K562 (cell line): Measurements from ENCODE around the gene UBE2E3. TPM values are rescaled to one million over a fixed set of nuclear protein-coding genes. Genes with fewer than 3 reads are reported as not detected.

Experiments
- CHCHD3 ChIP-seq: fragments of 250-450 bp; sonication (Bioruptor Pico); IDR thresholded peaks from 2 replicates; pipeline ENCODE4 v2.1.2; 2022; ENCODE audit warnings: mild to moderate bottlenecking
- ELK1 ChIP-seq: sonication (generic); formaldehyde crosslinking; IDR thresholded peaks from 2 replicates; pipeline ENCODE4 v1.8.1; 2022; ENCODE audit warnings: missing genetic modification reagents
- GMEB1 ChIP-seq: fragments of 250-450 bp; sonication (Bioruptor Pico); IDR thresholded peaks from 2 replicates; pipeline ENCODE4 v1.4.0; 2020; ENCODE audit warnings: mild to moderate bottlenecking
- HNRNPL ChIP-seq: fragments of 200-400 bp; formaldehyde crosslinking; IDR thresholded peaks from 2 replicates; pipeline ENCODE4 v1.6.1; 2017; ENCODE audit warnings: low read depth, mild to moderate bottlenecking, low read length
- L3MBTL2 ChIP-seq: fragments of 450-650 bp; IDR thresholded peaks from 2 replicates; pipeline ENCODE4 v1.6.1; 2016; ENCODE audit warnings: mild to moderate bottlenecking, moderate library complexity
- MAFF ChIP-seq: IDR thresholded peaks from 2 replicates; pipeline ENCODE4 v1.6.1; 2012; ENCODE audit warnings: low read length, improper control_type of control experiment
- NCOA6 ChIP-seq: fragments of 450-650 bp; IDR thresholded peaks from 2 replicates; pipeline ENCODE4 v1.6.1; 2017; ENCODE audit warnings: mild to moderate bottlenecking
- NR0B1 ChIP-seq: fragments of 450-650 bp; IDR thresholded peaks from one replicate; pipeline ENCODE4 v1.6.1; 2018; ENCODE audit warnings: mild to moderate bottlenecking, moderate library complexity; ENCODE audit not compliant: partially characterized antibody
- PHB ChIP-seq: fragments of 250-450 bp; sonication (Bioruptor Pico); IDR thresholded peaks from 2 replicates; pipeline ENCODE4 v1.5.0; 2021
- POLR2G ChIP-seq: fragments of 200-400 bp; formaldehyde crosslinking; IDR thresholded peaks from 2 replicates; pipeline ENCODE4 v1.6.1; 2017; ENCODE audit warnings: low read depth, mild to moderate bottlenecking, antibody characterized with exemption, low read length, moderate library complexity
- SRSF7 ChIP-seq: fragments of 200-400 bp; formaldehyde crosslinking; optimal IDR thresholded peaks from 2 replicates; pipeline ENCODE3; 2017; ENCODE audit warnings: mild to moderate bottlenecking, low read depth, low read length
- ZBTB9 ChIP-seq: fragments of 450-650 bp; formaldehyde crosslinking; IDR thresholded peaks from 2 replicates; pipeline ENCODE4 v1.4.0; 2020; ENCODE audit warnings: mild to moderate bottlenecking, moderate library complexity
- ZMIZ1 ChIP-seq, 2 experiments: fragments of 150-350 bp in 1 of 2; IDR thresholded peaks; 2 replicates each; pipeline ENCODE4 v1.6.1; 2012 to 2016; ENCODE audit warnings: low read depth in 2 of 2, low read length in 2 of 2, mild to moderate bottlenecking in 1 of 2, moderate library complexity in 1 of 2
- ZNF263 ChIP-seq: sonication (generic); formaldehyde crosslinking; IDR thresholded peaks from 2 replicates; pipeline ENCODE4 v1.8.0; 2022; ENCODE audit warnings: mild to moderate bottlenecking, missing genetic modification reagents, borderline replicate concordance
- polyA plus RNA-seq, 8 experiments: library from polyadenylated mRNA; depleted of rRNA in 4 of 8; stranded (reverse) in 5 of 8; unstranded in 3 of 8; fragments of >200 nt; fragmentation: Nextera tagmentation in 2 of 8; fragmentation: Illumina TruSeq in 1 of 8; extraction: Ambion mirVana in 2 of 8; extraction: Trizol in 1 of 8; gene quantifications; 2 replicates each; pipeline versions ENCODE4 v1.2.1 to v1.2.3, GENCODE V29; 2011 to 2014; ENCODE audit warnings: inconsistent platforms in 1 of 8, missing spikeins in 1 of 8
- total RNA-seq, 7 experiments: library from RNA; depleted of rRNA in 6 of 7; stranded (reverse); fragments of >200 nt in 6 of 7; fragmentation: Illumina TruSeq in 2 of 7; extraction: Trizol in 2 of 7; gene quantifications; 2 replicates each; pipeline versions ENCODE4 v1.2.1 to v1.2.3, GENCODE V29; 2011 to 2021; ENCODE audit warnings: low replicate concordance in 1 of 7

UBE2E3 gene
- total and polyA plus RNA-seq, 9 of the 15 experiments (the other 6 are each of a cell fraction or from before 2014, with no cell fraction given) = 58.2 to 173 (median 78.0) TPM

GRCh38 chr2:180980106-180980942 is at the start of gene UBE2E3 (continued):
- TF ChIP-seq ZMIZ1 (IDR thresholded peaks at IDR 0.05; ENCODE audit: low read depth in 2 of 2, low read length in 2 of 2) (no peak), ELK1 (CRISPR knock-in tag) (no peak), L3MBTL2 (peak; percentile 89), CHCHD3 (CRISPR knock-in tag) (no peak), MAFF (no peak), NR0B1 (no peak), PHB (CRISPR knock-in tag) (no peak), SRSF7 (no peak), NCOA6 (no peak), GMEB1 (no peak; the same call in 1 of the 2 replicates), ZBTB9 (CRISPR knock-in tag) (peak; percentile 89), HNRNPL (peak; percentile 98), ZNF263 (CRISPR knock-in tag) (no peak), POLR2G (peak; percentile 95)
